Hypothalamus (tissue), 51 donors: ENCODE measurements around the gene KCNE4.
A peak's percentile ranks its signal among the peaks of the same experiment; 100 is the strongest.

Experiments
- DNase-seq, 51 donors: peaks; one replicate each; lab custom pipeline; 2025; lab: John Stamatoyannopoulos, UW

Gene KCNE4

DNA sequence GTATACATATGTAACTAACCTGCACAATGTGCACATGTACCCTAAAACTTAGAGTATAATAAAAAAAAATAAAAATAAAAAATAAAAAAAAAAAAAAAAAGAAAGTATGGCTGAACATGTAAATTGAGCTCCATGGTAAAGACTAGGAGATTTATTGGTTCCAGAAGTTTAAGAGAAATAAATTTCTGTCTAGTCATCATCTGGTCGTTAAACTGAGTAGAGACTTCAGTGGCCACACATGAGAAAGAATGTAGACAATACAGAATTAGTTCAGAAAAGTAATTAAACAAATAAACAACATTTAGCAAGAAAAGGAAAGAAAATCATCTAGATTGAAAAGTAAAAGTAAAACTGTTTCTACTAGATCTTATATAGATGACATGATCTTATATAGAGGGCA lies 12.4 kb upstream of the KCNE4 start:
- DNase-seq, result no peak

GRCh38 chr2:223040527-223040926 lies 11.5 kb upstream of the KCNE4 start:
- DNase-seq, result no peak

DNA sequence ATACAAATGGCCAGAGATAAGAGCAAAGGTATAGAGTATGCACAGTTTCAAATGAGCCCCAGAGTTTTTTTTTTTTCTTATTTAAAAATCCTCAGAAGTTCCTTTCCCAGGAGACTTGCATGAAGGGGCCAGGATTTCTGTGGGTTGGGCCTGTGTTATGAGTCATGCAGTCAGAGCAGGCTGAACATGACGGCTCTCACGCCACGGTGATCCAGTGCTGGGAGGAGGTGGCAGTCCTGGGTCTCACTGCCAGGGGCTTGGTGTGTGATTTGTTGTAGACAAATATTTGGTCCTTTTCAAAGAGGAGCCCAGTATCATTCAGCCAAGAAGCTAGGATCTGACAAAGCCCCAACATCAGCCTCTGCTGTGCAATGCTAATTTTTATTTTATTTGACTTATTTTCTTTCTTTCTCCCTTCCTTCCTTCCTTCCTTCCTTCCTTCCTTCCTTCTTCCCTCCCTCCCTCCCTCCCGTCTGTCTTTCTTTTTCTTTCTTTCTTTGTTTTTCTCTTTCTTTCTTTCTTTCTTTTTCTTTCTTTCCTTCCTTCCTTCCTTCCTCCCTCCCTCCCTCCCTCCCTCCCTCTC lies 10.4 kb upstream of the KCNE4 start:
- DNase-seq, result peak in 11 of 51 donors; percentile 7 to 61 (median 23)

- no peak for DNase-seq
Measured at GRCh38 chr2:223042284-223042683, 9.7 kb upstream of the KCNE4 start.

GRCh38 chr2:223042704-223043118 lies 9.3 kb upstream of the KCNE4 start:
- DNase-seq, result no peak

GRCh38 chr2:223043164-223043941 lies 8.6 kb upstream of the KCNE4 start:
- no peak for DNase-seq

DNA sequence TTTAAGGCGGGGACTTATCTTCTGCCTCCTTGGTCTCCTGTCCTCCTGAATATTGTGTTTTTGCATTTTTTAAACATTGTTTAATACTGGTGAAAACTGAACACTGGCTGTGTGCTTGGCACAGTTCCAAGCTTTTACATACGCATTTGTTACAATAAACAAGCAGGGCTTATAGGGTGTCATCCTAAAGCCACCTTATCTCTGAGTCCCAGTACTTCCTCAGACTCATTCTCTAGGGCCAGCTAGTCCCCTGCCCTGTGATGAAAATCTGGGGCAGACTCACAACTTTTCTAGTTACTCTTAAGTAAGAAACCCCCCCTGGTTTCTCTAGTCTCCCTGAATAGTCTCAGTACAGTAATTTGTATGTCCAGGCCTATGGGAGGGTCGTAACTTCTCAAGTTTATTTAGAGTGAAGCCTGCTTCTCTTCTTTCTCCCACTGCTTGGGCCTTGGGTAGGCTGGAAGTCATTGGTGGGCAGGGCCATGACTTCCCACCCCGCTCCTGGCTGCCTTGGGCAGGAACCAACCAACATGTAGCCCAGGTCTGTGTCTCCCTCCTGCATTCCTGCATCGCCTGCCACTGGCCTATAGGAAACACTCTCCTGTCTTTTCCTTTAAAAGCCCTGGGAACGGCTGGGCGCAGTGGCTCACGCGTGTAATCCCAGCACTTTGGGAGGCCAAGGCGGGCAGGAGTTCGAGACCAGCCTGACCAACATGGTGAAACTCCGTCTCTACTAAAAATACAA lies 7.7 kb upstream of the KCNE4 start:
- DNase-seq, result no peak

GRCh38 chr2:223044916-223045700 lies 6.9 kb upstream of the KCNE4 start:
- DNase-seq, result no peak

DNA sequence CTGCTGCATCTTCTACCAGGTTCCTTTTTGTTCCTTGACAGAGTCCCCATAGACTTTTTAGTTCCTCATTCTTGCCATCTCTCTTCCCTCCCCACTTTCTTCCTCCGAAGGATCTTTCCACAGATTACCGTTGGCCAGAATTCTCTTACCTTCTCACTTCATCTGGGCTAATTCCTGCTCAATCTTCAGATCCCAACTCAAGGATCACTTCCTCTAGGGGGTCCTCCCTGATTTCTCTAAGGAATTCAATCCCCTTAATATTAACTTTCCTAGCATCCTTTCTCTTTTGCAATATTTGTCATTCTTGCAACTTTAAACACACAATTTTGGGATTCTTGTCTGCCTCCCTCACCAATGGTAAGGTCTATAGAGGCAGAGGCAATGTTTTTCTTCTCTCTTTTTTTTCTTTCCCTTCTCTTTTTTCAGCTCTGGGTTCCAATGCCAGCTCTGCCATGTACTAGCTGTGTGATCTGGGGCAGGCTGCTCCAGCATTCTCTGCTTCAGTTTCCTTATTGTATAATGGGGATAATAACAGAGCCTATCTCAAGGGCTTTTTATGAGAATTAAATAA lies 5.4 kb upstream of the KCNE4 start:
- DNase-seq, result no peak

GRCh38 chr2:223047260-223047761 lies 4.7 kb upstream of the KCNE4 start:
- no peak for DNase-seq

GRCh38 chr2:223048519-223048918 lies 3.5 kb upstream of the KCNE4 start:
- no peak for DNase-seq

- DNase-seq, result no peak
Measured at GRCh38 chr2:223049356-223049755, 2.6 kb upstream of the KCNE4 start.

GRCh38 chr2:223050188-223050587 lies 1.8 kb upstream of the KCNE4 start:
- no peak for DNase-seq

DNA sequence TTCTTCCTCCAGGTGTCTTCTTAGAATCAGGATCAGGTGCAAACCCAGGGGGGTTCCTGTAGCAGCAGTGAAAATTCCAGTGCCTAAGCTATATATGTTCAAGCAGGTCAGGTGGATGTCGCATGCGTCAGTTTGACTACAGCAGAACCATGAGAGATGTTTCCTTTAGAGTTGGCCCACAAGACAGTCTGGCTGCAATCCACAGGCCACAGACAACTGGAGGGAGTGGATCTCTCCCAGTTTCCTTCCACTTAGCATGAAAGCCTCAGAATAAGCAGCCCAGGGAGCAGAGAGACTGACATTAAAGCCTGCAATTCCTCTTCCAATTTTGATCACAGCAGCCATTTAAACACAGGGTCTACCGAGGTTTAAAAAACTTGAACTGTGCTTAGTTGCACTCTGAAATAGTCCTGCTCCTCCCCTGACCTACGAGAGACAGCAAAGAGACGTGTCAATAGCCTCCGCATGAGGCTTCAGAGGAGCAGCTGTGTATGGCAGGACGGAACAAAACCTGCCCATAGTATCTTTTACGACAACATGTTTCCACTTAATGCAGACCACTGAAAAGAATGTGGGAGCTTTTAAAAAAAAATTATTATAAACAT lies 988 bp upstream of the KCNE4 start:
- no peak for DNase-seq

DNA sequence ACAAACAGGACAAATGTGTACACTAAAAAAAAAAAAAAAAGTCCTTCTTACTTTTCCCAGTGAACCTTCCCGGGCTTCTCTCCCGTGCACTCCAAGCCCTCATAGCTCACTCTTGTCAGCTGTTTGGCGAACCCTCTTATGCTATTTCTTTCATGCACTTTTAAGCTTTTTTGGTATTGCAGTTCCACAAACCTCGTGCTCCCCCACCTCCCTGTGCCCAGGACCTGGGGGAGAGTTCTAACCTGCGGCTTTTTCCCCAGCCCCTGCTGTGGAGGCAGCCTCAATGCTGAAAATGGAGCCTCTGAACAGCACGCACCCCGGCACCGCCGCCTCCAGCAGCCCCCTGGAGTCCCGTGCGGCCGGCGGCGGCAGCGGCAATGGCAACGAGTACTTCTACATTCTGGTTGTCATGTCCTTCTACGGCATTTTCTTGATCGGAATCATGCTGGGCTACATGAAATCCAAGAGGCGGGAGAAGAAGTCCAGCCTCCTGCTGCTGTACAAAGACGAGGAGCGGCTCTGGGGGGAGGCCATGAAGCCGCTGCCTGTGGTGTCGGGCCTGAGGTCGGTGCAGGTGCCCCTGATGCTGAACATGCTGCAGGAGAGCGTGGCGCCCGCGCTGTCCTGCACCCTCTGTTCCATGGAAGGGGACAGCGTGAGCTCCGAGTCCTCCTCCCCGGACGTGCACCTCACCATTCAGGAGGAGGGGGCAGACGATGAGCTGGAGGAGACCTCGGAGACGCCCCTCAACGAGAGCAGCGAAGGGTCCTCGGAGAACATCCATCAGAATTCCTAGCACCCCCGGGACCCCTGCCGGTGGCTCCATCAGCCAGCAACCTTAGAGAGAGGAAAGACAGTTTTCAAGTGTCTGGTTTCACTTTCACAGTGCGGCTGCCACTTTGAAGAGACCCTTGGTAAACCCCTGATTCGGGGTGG lies 826 bp downstream of the KCNE4 start:
- peak in 1 of 51 donors; percentile 6 for DNase-seq

- DNase-seq, result no peak
Measured at GRCh38 chr2:223053484-223054192, 1.6 kb downstream of the KCNE4 start.

DNA sequence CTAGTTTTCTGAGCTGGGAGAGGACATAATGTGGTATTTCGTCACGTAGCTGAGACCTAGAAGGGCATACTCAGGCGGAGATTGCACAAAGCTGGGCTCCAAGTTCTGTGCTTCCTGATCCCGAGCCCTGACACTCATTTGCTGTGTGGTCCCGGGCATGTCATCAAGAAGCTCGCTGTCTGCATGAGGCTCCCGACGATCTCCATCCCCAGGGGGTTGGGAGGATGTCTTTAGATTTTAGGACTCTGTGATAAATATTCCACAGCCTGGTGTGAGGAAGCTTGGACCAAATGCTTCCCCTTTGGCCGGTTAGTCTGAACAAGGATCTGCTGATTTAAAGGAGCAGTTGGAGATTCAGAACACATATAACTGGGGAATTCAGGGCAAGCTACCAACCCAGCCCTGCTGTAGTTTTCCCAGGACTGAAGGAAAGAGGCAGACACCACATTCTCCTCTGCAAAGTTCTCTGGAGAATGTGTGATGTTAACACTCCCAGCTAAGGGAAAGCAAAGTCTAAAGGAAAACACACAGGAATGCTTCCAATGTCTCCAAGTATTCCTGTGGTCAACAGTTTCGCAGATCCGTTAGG lies 2.3 kb downstream of the KCNE4 start:
- DNase-seq, result peak in 4 of 51 donors; percentile 10 to 47 (median 18)

- DNase-seq, result no peak
Measured at GRCh38 chr2:223055140-223055539, 3.1 kb downstream of the KCNE4 start.
